ENCODE results near the gene DNAJC1.

DNA sequence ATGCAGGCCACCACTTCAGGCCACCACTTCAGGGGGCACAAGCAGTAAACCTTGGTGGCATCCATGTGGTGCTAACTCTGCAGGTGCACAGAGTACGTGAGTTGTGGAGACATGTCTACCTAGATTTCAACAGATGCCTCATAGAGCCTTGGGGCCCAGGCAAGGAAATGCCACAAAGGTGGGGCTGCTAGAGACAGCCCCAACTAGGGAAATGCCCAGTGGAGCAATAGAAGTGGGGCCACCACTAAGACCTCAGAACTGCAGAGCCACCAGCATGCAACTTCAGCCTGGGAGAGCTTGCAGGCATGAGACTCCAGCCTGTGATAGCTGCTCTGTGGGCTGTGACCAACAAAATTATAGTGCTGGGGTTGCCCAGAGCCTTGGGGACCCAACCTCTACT lies 107.6 kb downstream of the DNAJC1 start:
- TF ChIP-seq POLR2A (IDR thresholded peaks at IDR 0.05) (no peak), POLR2AphosphoS5 (IDR thresholded peaks at IDR 0.05) (no peak), EP300 (IDR thresholded peaks at IDR 0.05) (no peak)
- TF ChIP-seq, protein P1, sequence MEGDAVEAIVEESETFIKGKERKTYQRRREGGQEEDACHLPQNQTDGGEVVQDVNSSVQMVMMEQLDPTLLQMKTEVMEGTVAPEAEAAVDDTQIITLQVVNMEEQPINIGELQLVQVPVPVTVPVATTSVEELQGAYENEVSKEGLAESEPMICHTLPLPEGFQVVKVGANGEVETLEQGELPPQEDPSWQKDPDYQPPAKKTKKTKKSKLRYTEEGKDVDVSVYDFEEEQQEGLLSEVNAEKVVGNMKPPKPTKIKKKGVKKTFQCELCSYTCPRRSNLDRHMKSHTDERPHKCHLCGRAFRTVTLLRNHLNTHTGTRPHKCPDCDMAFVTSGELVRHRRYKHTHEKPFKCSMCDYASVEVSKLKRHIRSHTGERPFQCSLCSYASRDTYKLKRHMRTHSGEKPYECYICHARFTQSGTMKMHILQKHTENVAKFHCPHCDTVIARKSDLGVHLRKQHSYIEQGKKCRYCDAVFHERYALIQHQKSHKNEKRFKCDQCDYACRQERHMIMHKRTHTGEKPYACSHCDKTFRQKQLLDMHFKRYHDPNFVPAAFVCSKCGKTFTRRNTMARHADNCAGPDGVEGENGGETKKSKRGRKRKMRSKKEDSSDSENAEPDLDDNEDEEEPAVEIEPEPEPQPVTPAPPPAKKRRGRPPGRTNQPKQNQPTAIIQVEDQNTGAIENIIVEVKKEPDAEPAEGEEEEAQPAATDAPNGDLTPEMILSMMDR (IDR thresholded peaks at IDR 0.05), result no peak

Data from sigmoid colon (tissue), 4 donors.